Peyer's patch (tissue), 4 donors: ENCODE results near the gene LEUTX.

ENCODE experiments used
- POLR2A ChIP-seq, 2 donors: fragments of 450-650 bp; IDR thresholded peaks; one replicate each; pipeline ENCODE4 v1.5.1; 2017; ENCODE audit warnings: antibody characterized with exemption in 2 of 2, mild to moderate bottlenecking in 2 of 2, moderate library complexity in 2 of 2
- TF ChIP-seq, protein P1 (sequence below), 6 experiments: fragments of 450-650 bp in 4 of 6; fragments of 200-600 bp in 2 of 6; sonication (generic) in 1 of 6; IDR thresholded peaks; one replicate each; pipeline ENCODE4 v1.5.1; 2017 to 2019; ENCODE audit warnings: antibody characterized with exemption in 6 of 6, mild to moderate bottlenecking in 3 of 6, moderate library complexity in 1 of 6

DNA sequence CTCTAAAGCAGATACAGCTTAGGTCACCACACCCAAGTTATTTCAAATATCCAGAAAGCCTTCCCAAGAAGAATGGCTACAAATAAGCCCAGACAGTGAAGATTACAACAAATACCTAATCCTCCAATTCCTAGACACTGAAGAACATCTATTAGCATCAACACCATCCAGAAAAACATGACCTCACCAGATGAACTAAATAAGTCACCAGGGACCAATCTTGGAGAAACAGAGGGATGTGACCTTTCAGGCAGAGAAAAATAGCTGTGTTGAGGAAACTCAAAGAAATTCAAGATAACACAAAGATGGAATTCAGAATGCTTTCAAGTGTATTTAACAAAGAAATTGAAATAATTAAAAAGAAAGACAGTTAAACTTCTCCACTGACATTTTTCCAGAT, 25.9 kb upstream of the LEUTX start:
- TF ChIP-seq POLR2A (IDR thresholded peaks at IDR 0.05), result no peak
- TF ChIP-seq, protein P1, sequence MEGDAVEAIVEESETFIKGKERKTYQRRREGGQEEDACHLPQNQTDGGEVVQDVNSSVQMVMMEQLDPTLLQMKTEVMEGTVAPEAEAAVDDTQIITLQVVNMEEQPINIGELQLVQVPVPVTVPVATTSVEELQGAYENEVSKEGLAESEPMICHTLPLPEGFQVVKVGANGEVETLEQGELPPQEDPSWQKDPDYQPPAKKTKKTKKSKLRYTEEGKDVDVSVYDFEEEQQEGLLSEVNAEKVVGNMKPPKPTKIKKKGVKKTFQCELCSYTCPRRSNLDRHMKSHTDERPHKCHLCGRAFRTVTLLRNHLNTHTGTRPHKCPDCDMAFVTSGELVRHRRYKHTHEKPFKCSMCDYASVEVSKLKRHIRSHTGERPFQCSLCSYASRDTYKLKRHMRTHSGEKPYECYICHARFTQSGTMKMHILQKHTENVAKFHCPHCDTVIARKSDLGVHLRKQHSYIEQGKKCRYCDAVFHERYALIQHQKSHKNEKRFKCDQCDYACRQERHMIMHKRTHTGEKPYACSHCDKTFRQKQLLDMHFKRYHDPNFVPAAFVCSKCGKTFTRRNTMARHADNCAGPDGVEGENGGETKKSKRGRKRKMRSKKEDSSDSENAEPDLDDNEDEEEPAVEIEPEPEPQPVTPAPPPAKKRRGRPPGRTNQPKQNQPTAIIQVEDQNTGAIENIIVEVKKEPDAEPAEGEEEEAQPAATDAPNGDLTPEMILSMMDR (IDR thresholded peaks at IDR 0.05), result no peak
